ENCODE measurements around the gene SLC35F2. TPM values are rescaled to one million over a fixed set of nuclear protein-coding genes. Genes with fewer than 3 reads are reported as not detected.
"Not testable (repeated sequence)": the region's sequence is repeated elsewhere in the genome, so short reads cannot be mapped to it uniquely, and the experiment has no call there.

The SLC35F2 gene
- polyA plus RNA-seq, 2 of the 4 experiments (the other 2 are of a cell fraction), result 27.0 to 32.8 TPM

- Histone ChIP-seq H3K4me2 (no peak overlapping the region), H3K27ac (no peak overlapping the region)
- ATAC-seq, result peak in 1 of 2 experiments; percentile 26; a peak in 2 of 6 replicates
Measured at GRCh38 chr11:107770551-107770951, 88.0 kb downstream of the SLC35F2 start.

GRCh38 chr11:107769189-107769588, 89.4 kb downstream of the SLC35F2 start:
- no peak for ATAC-seq
- Histone ChIP-seq H3K4me3 (no peak overlapping the region), H3K9me3 (no peaks in the 10 kb centered on the region), H3K4me2 (no peak overlapping the region), H3K4me1 (no peaks in the 10 kb centered on the region), H3K27ac (no peak overlapping the region)
- POLR2A ChIA-PET, result no interaction called here
- CTCF ChIA-PET, result interaction anchor here (0.8 to 5.8 kb wide), 7 partner anchors 9 to 223 kb away, joined by 3 to 56 read pairs (median 3); no protein-coding TSS in a partner anchor
- FAIRE-seq, result no peak
- no peak for TF ChIP-seq RARB (CRISPR knock-in tag; IDR thresholded peaks at IDR 0.05)
- TF ChIP-seq HOXB5 (CRISPR knock-in tag; IDR thresholded peaks at IDR 0.05), result no peak
- TF ChIP-seq HDAC2 (IDR thresholded peaks at IDR 0.05), result no peak
- TF ChIP-seq POLR2AphosphoS2 (conservative IDR thresholded peaks at IDR 0.05; ENCODE audit: low read length), result no peak
- no peak for TF ChIP-seq NPAS2 (CRISPR knock-in tag; IDR thresholded peaks at IDR 0.05; ENCODE audit: borderline replicate concordance)
- TF ChIP-seq CEBPB (IDR thresholded peaks at IDR 0.05), result no peak
- no peak for TF ChIP-seq ELK1 (IDR thresholded peaks at IDR 0.05; ENCODE audit: low read depth, low read length)
- DNase-seq (ENCODE audit: low read depth in 1 of 2, low spot score in 1 of 2), result no peak
- 47% methylated on average over 3 of the region's 3 CpGs for WGBS (ENCODE audit: missing lambda C conversion rate)

More at GRCh38 chr11:107770551-107770951, 88.0 kb downstream of the SLC35F2 start:
- POLR2A ChIA-PET, result no interaction called here
- WGBS (ENCODE audit: missing lambda C conversion rate), result 72% methylated on average over 3 of the region's 3 CpGs
- Histone ChIP-seq H3K4me3 (no peak overlapping the region), H3K4me1 (no peaks in the 10 kb centered on the region), H3K9me3 (no peaks in the 10 kb centered on the region)
- CTCF ChIA-PET, result interaction anchor here (0.6 to 5.8 kb wide), 41 partner anchors 9 to 223 kb away, joined by 3 to 56 read pairs (median 4); no protein-coding TSS in a partner anchor
- DNase-seq (ENCODE audit: low read depth in 1 of 2, low spot score in 1 of 2) (no peak), FAIRE-seq (no peak)
- TF ChIP-seq GATA3 (IDR thresholded peaks at IDR 0.05; ENCODE audit: borderline replicate concordance) (no peak), BCL3 (IDR thresholded peaks at IDR 0.05) (no peak), PHF8 (IDR thresholded peaks at IDR 0.05; ENCODE audit: borderline replicate concordance, low read depth) (no peak), JUN (IDR thresholded peaks at IDR 0.05) (no peak), FOSL2 (IDR thresholded peaks at IDR 0.05) (no peak), FOSL2 (CRISPR knock-in tag; IDR thresholded peaks at IDR 0.05) (no peak), RNF2 (IDR thresholded peaks at IDR 0.05; ENCODE audit: borderline replicate concordance, low read depth) (no peak), NR3C1 (IDR thresholded peaks at IDR 0.05) (no peak), BHLHE40 (IDR thresholded peaks at IDR 0.05; ENCODE audit: low read depth, low read length) (no peak), HES2 (IDR thresholded peaks at IDR 0.05) (no peak), MYC (IDR thresholded peaks at IDR 0.05; ENCODE audit: borderline replicate concordance, low read length) (no peak), ZFP36 (IDR thresholded peaks at IDR 0.05; ENCODE audit: borderline replicate concordance, partially characterized antibody) (no peak), JUNB (IDR thresholded peaks at IDR 0.05) (no peak), FOXS1 (CRISPR knock-in tag; IDR thresholded peaks at IDR 0.05) (no peak)

- H3K4me1 ChIP-seq; POLR2A ChIA-PET; H3K4me3 ChIP-seq; ATAC-seq; H3K9me3 ChIP-seq; H3K4me2 ChIP-seq; DNase-seq (ENCODE audit: low read depth in 1 of 2, low spot score in 1 of 2); FAIRE-seq; H3K27ac ChIP-seq: not testable (repeated sequence)
- CTCF ChIA-PET, result interaction anchor here (1.2 to 3.4 kb wide), 3 partner anchors 9 to 70 kb away, joined by 3 to 12 read pairs (median 5); no protein-coding TSS in a partner anchor
- 76% methylated on average over 7 of the region's 7 CpGs for WGBS (ENCODE audit: missing lambda C conversion rate)
Measured at GRCh38 chr11:107758719-107759355, 99.8 kb downstream of the SLC35F2 start.

Measured in A549 (cell line).